ENCODE measurements around the gene FMO2.
A peak's percentile ranks its signal among the peaks of the same experiment; 100 is the strongest.

Gene FMO2

GRCh38 chr1:171256940-171257606, 72.0 kb downstream of the FMO2 start:
- DNase-seq (ENCODE audit: low spot score), result no peak

- no peak for DNase-seq (ENCODE audit: low spot score)
Observed at GRCh38 chr1:171257607-171258076, 72.5 kb downstream of the FMO2 start.

- no peak for DNase-seq (ENCODE audit: low spot score)
Observed at GRCh38 chr1:171258429-171258828, 73.3 kb downstream of the FMO2 start.

- DNase-seq (ENCODE audit: low spot score), result peak; percentile 71
Observed at GRCh38 chr1:171258943-171259342, 73.8 kb downstream of the FMO2 start.

Data from COLO829 (cell line).